Suprapubic skin (tissue), 3 donors: ENCODE measurements around the gene ENPP3.

Experiments
- POLR2AphosphoS5 ChIP-seq, 3 donors: sonication (generic); formaldehyde crosslinking; IDR thresholded peaks; one replicate each; pipeline ENCODE4 v1.6.1; 2017; ENCODE audit warnings: antibody characterized with exemption in 3 of 3
- TF ChIP-seq, protein P1 (sequence below), 2 donors: fragments of 200-600 bp in 1 of 2; fragments of 450-650 bp in 1 of 2; sonication (generic) in 1 of 2; IDR thresholded peaks; one replicate each; pipeline ENCODE4 v1.5.1; 2016 to 2019; ENCODE audit warnings: antibody characterized with exemption in 2 of 2, mild to moderate bottlenecking in 1 of 2, moderate library complexity in 1 of 2

DNA sequence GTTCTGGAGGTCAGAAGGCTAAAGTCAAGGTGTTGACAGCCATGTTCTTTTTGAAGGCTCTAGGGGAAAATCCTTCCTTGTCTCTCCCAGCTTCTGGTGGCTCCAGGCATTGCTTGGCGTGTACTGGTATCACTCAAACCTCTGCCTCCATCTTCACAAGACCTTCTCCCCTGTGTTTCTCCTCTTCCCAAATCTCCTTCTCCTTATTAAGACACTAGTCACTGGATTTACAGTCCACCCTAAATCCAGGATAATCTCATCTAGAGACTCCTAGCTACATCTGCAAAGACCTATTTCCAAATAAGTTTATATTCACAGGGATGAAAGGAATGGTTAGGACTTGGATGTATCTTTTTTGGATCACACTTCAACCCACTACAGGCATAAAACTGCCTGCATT is 99.7 kb downstream of the ENPP3 start:
- TF ChIP-seq, protein P1, sequence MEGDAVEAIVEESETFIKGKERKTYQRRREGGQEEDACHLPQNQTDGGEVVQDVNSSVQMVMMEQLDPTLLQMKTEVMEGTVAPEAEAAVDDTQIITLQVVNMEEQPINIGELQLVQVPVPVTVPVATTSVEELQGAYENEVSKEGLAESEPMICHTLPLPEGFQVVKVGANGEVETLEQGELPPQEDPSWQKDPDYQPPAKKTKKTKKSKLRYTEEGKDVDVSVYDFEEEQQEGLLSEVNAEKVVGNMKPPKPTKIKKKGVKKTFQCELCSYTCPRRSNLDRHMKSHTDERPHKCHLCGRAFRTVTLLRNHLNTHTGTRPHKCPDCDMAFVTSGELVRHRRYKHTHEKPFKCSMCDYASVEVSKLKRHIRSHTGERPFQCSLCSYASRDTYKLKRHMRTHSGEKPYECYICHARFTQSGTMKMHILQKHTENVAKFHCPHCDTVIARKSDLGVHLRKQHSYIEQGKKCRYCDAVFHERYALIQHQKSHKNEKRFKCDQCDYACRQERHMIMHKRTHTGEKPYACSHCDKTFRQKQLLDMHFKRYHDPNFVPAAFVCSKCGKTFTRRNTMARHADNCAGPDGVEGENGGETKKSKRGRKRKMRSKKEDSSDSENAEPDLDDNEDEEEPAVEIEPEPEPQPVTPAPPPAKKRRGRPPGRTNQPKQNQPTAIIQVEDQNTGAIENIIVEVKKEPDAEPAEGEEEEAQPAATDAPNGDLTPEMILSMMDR (IDR thresholded peaks at IDR 0.05), result no peak
- no peak for TF ChIP-seq POLR2AphosphoS5 (IDR thresholded peaks at IDR 0.05)
